VCaP (cell line): Measurements from ENCODE around the gene RNF17.

ENCODE experiments used
- H3K27ac ChIP-seq: fragments of 450-650 bp; 2 replicates; pipeline ENCODE4 v1.5.1; 2017
- CTCF ChIP-seq: fragments of 450-650 bp; conservative IDR thresholded peaks from 2 replicates; pipeline ENCODE4 v1.5.1; 2017; ENCODE audit warnings: mild to moderate bottlenecking, moderate library complexity

RNF17 gene

GRCh38 chr13:24863748-24864540, 100.0 kb downstream of the RNF17 start:
- H3K27ac ChIP-seq = no peak overlapping the region
- TF ChIP-seq CTCF = no peak

- no peak overlapping the region for H3K27ac ChIP-seq
- no peak for TF ChIP-seq CTCF
Observed at GRCh38 chr13:24864579-24864978, 100.6 kb downstream of the RNF17 start.

DNA sequence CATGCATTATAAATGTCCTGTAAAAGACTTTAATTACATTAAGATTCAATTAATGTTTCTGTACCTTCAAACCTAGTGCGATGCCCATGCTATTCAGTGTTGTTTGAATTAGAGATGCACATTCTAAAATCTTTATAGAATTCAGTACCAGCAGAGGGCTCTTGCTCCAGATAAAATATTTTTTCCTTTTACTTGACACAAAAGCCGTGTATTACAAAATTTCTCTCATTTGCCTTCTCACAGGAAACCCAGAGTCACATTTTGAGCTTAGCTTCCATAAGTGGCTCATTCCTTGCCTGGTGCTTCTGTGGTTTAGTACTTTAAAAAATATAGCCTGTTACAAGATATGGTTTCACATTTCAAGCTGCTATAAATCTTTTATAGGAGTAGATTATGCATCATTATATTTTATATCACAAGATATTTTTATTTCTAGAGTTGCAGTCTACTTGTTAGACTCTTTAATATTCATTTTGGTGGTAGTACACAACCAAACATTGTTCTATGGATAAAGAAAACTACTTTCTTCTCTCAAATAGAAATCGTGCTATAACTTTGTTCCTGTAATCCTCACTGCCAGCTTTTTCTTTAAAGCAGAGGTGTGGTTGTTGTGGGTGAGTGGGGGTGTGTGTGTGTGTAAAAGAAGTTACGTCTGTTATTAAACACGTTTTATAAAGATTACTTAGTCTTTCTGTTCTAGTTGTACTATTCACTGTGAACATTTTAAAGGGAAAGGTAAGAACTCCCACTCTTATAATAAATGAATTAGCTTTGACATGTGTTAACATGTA, 101.4 kb downstream of the RNF17 start:
- H3K27ac ChIP-seq = no peak overlapping the region; the same call in 1 of the 2 replicates
- TF ChIP-seq CTCF = peak; percentile 58

DNA sequence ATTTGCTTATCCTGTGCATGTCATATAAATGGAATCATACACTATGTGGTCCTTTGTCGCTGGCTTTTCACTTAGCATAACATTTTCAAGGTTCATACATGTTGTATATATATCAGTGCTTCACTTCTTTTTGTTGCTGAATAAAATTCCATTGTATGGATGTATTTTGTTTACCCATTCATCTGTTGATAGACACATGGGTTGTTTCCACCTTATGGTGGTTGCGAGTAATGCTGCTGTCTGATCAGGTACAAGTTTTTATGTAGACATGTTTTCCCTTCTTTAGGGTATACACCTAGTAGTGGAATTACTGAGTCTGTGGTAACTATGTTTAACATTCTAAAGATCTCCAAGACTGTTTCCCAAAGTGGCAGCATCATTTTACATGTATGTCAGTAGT, 102.5 kb downstream of the RNF17 start:
- no peak overlapping the region for H3K27ac ChIP-seq
- no peak for TF ChIP-seq CTCF

DNA sequence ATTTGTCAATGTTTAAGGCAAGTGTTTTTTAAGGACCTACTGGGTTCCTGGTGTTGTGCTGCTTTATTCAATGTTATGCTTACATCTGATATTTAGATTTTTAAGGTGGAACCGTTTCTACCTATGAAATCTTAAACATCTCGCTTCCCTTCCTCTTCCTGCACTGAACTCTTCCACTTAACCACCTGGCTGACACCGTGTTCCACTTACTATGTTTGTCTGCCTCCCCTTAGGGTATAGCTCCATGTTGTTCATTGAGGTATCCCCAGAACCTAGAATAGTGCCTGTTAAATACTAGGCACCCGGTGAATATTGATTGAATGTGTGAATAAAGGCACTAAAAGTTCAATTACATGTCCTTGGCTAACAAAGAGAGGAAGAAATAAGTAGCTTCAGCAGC, 104.9 kb downstream of the RNF17 start:
- TF ChIP-seq CTCF = no peak
- no peak overlapping the region for H3K27ac ChIP-seq

DNA sequence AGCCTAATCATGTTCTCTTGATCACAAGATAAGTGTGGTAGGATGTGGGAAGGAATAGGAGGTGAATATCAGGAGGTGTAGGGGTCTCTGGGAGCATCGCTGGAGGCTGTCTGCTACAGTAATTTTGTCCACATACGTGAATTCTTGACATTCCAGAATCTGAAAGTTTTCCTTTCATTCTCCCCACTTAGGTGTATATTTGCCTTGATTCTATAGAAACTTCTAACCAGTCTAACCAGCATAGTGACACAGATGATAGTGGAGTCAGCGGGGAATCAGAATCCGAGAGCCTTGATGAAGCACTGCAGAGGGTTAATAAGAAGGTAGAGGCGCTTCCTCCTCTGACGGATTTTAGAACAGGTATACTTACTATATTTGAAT, 106.4 kb downstream of the RNF17 start:
- no peak overlapping the region for H3K27ac ChIP-seq
- no peak for TF ChIP-seq CTCF

DNA sequence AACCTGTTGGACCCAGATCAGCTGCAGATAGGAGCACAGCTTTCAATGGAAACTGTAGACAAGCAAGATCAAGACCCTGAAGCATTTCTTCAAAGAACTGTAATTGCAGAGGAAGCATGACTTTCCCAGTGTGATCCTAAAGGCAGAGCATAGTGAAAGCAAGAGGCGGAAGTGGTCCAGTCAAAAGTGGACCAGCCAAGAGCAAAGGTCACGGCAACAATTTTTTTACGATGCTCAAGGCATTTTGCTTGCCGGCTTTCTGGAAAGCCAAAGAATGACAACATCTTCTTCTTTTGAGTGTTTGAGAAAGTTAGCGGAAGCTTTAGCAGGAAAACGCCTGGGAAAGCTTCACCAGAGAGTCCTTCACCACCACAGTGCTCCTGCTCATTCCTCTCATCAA, 111.6 kb downstream of the RNF17 start:
- H3K27ac ChIP-seq = no peak overlapping the region
- TF ChIP-seq CTCF = no peak
